ENCODE measurements around the gene THOC7.

Gene THOC7

GRCh38 chr3:63832395-63832794 lies 31.2 kb downstream of the THOC7 start:
- no peak for DNase-seq

- no peak for DNase-seq
Measured at GRCh38 chr3:63830526-63830925, 33.1 kb downstream of the THOC7 start.

GRCh38 chr3:63824309-63824708 lies 39.3 kb downstream of the THOC7 start:
- no peak for DNase-seq

- DNase-seq: no peak
Measured at GRCh38 chr3:63819151-63819398, 44.5 kb downstream of the THOC7 start, which contains the start of gene C3orf49. Gene C3orf49, plus strand, starts transcription at chr3:63819299. Its CDS starts 173 bp downstream, at chr3:63819472.

GRCh38 chr3:63818282-63819150 lies 45.1 kb downstream of the THOC7 start:
- peak; percentile 35 for DNase-seq

- DNase-seq: no peak
Measured at GRCh38 chr3:63817225-63817624, 46.4 kb downstream of the THOC7 start.

- DNase-seq: no peak
Measured at GRCh38 chr3:63814237-63814636, 49.4 kb downstream of the THOC7 start.

- no peak for DNase-seq
Measured at GRCh38 chr3:63809607-63810006, 54.0 kb downstream of the THOC7 start.

GRCh38 chr3:63808633-63809032 lies 55.0 kb downstream of the THOC7 start:
- DNase-seq: no peak

GRCh38 chr3:63807961-63808565 lies 55.5 kb downstream of the THOC7 start:
- no peak for DNase-seq

- no peak for DNase-seq
Measured at GRCh38 chr3:63803911-63804310, 59.7 kb downstream of the THOC7 start.

GRCh38 chr3:63800097-63800496 lies 63.5 kb downstream of the THOC7 start:
- DNase-seq: no peak

- no peak for DNase-seq
Measured at GRCh38 chr3:63798949-63799348, 64.7 kb downstream of the THOC7 start.

- no peak for DNase-seq
Measured at GRCh38 chr3:63798544-63798943, 65.1 kb downstream of the THOC7 start.

GRCh38 chr3:63795438-63795837 lies 68.2 kb downstream of the THOC7 start:
- no peak for DNase-seq

- DNase-seq: no peak
Measured at GRCh38 chr3:63791974-63792373, 71.6 kb downstream of the THOC7 start.

All from central memory CD4-positive, alpha-beta T cell (primary cell).